IPS-15b (cell line): ENCODE measurements around the gene GRIN2C.

Source experiments
- H3K27me3 ChIP-seq: one replicate; pipeline ENCODE4 v1.6.1; 2013; ENCODE audit warnings: low read length; ENCODE audit not compliant: control insufficient read depth, insufficient read depth
- H3K36me3 ChIP-seq: one replicate; pipeline ENCODE4 v1.6.1; 2013; ENCODE audit warnings: low read length; ENCODE audit not compliant: control insufficient read depth, insufficient read depth
- H3K4me1 ChIP-seq: one replicate; pipeline ENCODE4 v1.6.1; 2013; ENCODE audit warnings: mild to moderate bottlenecking, low read length; ENCODE audit not compliant: control insufficient read depth, insufficient read depth
- H3K4me3 ChIP-seq: one replicate; pipeline ENCODE4 v1.5.1; 2013; ENCODE audit warnings: low read depth, low read length
- H3K9ac ChIP-seq: one replicate; pipeline ENCODE4 v1.6.1; 2013; ENCODE audit warnings: low read depth, mild to moderate bottlenecking, low read length
- H3K9me3 ChIP-seq: one replicate; pipeline ENCODE4 v1.6.1; 2013; ENCODE audit warnings: mild to moderate bottlenecking, low read length; ENCODE audit not compliant: control insufficient read depth, insufficient read depth

The GRIN2C gene

GRCh38 chr17:74819801-74820436 lies 39.8 kb downstream of the GRIN2C start:
- Histone ChIP-seq H3K4me1 (no peaks in the 10 kb centered on the region), H3K27me3 (no peaks in the 10 kb centered on the region), H3K36me3 (peaks cover 8% of the 10 kb centered on the region), H3K9me3 (no peaks in the 10 kb centered on the region), H3K9ac (no peak overlapping the region), H3K4me3 (no peak overlapping the region)

- no peaks in the 10 kb centered on the region for H3K27me3 ChIP-seq
- H3K9ac ChIP-seq: no peak overlapping the region
- no peaks in the 10 kb centered on the region for H3K9me3 ChIP-seq
- H3K4me1 ChIP-seq: no peaks in the 10 kb centered on the region
- peaks cover 8% of the 10 kb centered on the region for H3K36me3 ChIP-seq
- H3K4me3 ChIP-seq: no peak overlapping the region
Observed at GRCh38 chr17:74818291-74818938, 41.3 kb downstream of the GRIN2C start.

DNA sequence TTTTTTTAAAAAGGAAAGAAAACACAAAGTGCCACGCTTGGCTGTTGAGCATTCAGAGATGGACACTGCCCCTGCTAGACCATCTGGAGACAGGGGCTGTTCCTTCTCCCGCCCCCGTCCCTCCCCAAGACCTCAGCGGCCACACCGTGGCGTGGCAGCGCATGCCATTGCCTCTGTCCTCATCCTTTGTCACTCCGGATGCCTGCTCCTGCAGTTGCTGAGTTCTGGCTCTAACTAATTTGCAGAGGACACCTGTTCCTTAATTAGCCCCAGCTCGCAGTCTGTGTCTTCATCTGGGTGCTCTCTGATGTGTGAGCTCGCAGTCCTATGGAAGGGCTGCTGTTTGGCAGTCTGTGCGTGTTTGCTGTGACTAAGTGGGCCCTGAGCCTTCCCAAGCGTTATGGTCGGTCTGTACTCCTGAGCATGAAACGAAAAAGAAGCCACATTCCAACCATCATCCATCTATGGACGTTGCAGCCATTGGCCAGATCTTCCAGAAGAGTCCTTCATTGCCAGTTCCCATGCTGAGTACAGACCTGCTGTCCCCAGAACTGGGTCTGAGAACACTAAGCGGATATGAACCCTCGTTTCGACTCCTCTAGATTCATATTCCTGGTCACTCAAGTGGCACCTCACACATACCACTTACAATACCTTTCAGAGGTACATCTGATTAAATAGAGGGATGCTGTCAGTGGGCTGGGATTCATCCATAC lies 42.6 kb downstream of the GRIN2C start:
- H3K4me3 ChIP-seq: no peak overlapping the region
- no peaks in the 10 kb centered on the region for H3K27me3 ChIP-seq
- peaks cover 8% of the 10 kb centered on the region for H3K36me3 ChIP-seq
- H3K4me1 ChIP-seq: no peaks in the 10 kb centered on the region
- H3K9ac ChIP-seq: no peak overlapping the region
- H3K9me3 ChIP-seq: no peaks in the 10 kb centered on the region

GRCh38 chr17:74815550-74816370 lies 43.9 kb downstream of the GRIN2C start:
- no peak overlapping the region for H3K9ac ChIP-seq
- no peaks in the 10 kb centered on the region for H3K4me1 ChIP-seq
- peaks cover 5% of the 10 kb centered on the region for H3K36me3 ChIP-seq
- H3K4me3 ChIP-seq: no peak overlapping the region
- H3K9me3 ChIP-seq: no peaks in the 10 kb centered on the region
- no peaks in the 10 kb centered on the region for H3K27me3 ChIP-seq

DNA sequence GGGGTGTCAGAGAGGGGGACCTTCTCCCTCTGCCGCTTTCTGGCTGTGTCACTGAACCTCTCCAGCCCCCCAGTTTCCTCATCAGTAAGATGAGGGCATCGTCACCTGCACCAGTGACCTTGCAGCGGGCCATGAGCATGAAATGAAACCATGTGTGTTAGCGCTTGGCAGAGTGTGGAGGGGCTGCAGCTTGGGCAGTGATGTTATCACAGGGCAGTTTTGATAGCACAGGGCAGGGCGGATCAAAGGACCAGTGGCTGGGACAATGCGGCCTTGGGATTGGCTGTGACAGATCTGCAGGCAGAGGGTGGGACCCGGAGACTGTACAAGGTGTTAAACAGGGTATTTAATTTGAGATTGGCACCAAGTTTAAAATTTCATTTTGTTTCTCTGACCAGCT lies 44.6 kb downstream of the GRIN2C start:
- Histone ChIP-seq H3K9ac (no peak overlapping the region), H3K27me3 (no peaks in the 10 kb centered on the region), H3K4me1 (no peaks in the 10 kb centered on the region), H3K36me3 (no peaks in the 10 kb centered on the region), H3K9me3 (no peaks in the 10 kb centered on the region), H3K4me3 (no peak overlapping the region)

DNA sequence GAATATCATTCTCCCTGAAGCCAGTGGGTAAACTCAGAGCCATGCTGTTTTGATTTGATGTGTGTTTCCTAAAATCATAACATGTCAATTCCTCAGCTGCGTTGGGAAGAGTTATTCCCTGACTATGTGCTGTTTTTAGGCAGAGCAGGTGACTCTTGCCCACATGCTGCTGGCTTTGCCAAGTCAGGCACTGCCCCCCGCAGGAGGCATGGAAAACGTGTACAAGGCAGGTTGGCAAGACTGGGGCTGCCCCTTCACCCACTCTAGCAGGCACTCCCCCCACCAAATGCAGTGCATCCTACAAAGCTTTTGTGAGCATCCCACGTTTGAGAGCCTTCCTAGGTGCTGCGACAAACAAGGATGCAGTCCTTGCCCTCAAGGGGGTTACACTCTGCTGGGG lies 45.2 kb downstream of the GRIN2C start:
- H3K4me3 ChIP-seq: no peak overlapping the region
- no peaks in the 10 kb centered on the region for H3K9me3 ChIP-seq
- no peaks in the 10 kb centered on the region for H3K4me1 ChIP-seq
- no peaks in the 10 kb centered on the region for H3K36me3 ChIP-seq
- H3K9ac ChIP-seq: no peak overlapping the region
- H3K27me3 ChIP-seq: no peaks in the 10 kb centered on the region

DNA sequence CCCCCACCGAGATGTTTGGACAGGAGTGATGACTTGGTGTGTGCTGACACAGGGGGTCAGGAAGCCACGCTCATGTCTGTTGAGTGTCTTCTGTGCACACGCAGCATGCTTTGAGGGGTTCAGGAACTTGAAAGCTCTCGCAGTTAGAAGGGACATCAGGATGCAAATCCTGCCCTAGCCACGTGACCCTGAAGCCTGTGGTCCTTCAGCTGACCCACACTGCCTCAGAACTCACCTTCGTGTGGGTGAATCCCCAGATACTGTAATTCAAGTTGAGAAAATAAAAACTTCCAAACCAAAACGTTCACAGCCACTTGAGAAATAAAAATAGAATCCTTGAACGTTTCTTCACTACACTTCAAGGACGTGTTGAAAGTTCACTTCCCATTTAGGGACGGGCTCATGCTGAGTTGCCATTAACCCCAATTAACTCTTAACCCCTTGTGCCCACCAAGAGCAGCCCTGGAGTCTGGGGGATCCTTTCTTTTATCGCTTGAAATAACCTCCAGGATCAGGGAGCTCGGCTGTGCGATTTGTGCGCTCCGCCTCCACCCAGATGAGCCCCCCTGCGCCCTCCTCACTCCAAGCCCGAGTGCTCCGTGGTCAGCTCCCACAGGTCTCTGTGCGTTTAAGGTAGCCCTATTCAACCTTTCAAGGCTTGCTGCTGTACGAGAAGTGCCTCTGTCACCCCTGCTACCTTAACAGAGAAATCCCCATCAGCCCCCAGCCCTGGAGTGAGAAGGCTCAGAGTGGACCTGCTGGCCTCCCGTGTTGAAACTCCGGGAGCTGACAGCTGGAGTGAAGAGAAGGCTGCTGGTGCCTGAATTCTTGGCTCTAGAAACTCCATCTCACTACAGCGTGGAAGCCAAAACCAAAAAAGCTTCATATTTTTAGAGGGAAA lies 47.3 kb downstream of the GRIN2C start:
- no peaks in the 10 kb centered on the region for H3K4me1 ChIP-seq
- no peaks in the 10 kb centered on the region for H3K9me3 ChIP-seq
- no peak overlapping the region for H3K9ac ChIP-seq
- H3K27me3 ChIP-seq: no peaks in the 10 kb centered on the region
- no peak overlapping the region for H3K4me3 ChIP-seq
- H3K36me3 ChIP-seq: no peaks in the 10 kb centered on the region

DNA sequence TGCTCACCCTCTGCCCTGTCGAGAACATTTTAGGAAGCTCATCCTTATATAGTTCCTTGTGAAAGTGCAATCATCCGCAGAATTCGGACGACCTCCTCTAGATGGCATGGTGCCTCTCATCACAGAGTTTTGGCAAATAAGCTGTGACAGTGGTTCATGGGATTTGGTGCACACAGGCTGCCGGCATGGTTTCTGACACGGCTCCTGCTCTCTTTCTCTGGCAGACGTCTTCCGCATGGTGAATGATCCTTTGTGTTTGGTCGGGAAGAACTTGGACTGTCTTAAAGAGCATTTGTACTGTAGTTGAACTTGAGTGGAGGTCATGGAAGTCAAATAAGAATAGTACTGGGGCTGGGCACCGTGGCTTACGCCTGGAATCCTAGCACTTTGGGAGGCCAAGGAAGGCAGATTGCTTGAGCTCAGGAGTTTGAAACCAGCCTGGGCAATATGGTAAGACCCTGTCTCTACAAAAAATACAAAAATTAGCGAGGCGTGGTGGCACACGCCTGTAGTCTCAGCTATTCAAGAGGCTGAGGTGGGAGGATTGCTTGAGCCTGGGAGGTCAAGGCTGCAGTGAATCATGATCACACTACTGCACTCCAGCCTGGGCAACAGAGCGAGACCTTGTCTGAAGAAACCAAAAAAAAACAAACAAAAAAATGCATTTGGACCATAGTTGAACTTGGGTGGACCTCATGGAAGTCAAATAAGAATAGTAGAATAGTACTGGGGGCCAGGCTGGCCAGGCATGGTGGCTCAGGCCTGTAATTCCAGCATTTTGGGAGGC lies 48.8 kb downstream of the GRIN2C start:
- Histone ChIP-seq H3K4me3 (no peak overlapping the region), H3K9ac (no peak overlapping the region), H3K36me3 (no peaks in the 10 kb centered on the region), H3K27me3 (no peaks in the 10 kb centered on the region), H3K4me1 (no peaks in the 10 kb centered on the region), H3K9me3 (no peaks in the 10 kb centered on the region)

DNA sequence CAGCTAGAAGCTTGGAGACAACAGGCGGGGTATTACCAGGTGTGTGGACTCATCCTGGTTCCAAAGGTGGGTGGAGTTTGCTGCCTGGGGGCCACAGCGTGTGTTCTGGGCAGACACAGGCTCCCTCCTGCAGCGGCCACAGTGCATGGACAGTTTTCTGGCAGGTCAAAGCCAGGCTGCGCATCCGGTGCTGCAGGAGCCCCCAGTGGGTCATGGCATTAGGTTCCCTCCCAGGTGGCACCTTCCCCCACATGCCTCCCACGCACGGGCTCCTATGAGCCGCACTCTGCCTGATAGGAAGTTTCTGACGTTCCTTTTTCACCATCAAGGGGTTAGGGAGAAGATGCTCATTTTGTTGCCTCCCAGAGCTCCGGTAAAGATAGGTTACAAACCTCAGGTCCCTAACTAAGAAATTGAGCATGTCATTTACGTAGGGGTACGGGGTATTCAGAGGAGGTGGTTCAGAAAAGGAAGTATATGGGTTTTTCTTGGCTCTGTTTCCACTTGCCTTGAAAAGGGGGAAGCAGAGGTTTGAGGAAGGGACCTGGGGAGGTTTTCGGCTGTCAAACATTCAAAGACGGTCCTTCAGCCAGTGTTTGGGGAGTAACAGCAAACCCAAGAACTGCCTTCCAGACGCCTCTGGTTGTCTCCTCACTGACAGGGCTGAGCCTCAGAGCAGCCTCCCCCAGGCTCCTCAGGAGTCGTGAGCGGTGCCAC lies 50.8 kb downstream of the GRIN2C start:
- Histone ChIP-seq H3K36me3 (no peaks in the 10 kb centered on the region), H3K4me3 (no peak overlapping the region), H3K9me3 (no peaks in the 10 kb centered on the region), H3K27me3 (no peaks in the 10 kb centered on the region), H3K4me1 (no peaks in the 10 kb centered on the region), H3K9ac (no peak overlapping the region)

- Histone ChIP-seq H3K27me3 (no peaks in the 10 kb centered on the region), H3K4me1 (no peaks in the 10 kb centered on the region), H3K36me3 (no peaks in the 10 kb centered on the region), H3K9ac (no peak overlapping the region), H3K4me3 (no peak overlapping the region), H3K9me3 (no peaks in the 10 kb centered on the region)
Observed at GRCh38 chr17:74807925-74808324, 51.8 kb downstream of the GRIN2C start.
